Lung (tissue), 12 donors: ENCODE data around the gene PROB1. TPM values are rescaled to one million over a fixed set of nuclear protein-coding genes. Genes with fewer than 3 reads are reported as not detected.

Experiments used
- ATAC-seq: fragments of 200-7000 bp; cut with Tn5 transposase; one replicate; pipeline ENCODE4 v1.9.1; 2020; ENCODE audit warnings: moderate number of reproducible peaks; ENCODE audit not compliant: insufficient read depth, low FRiP score
- DNase-seq, 3 donors: peaks; one replicate each; pipeline ENCODE4 v3.0.0-alpha.2; 2013 to 2017
- H3K27ac ChIP-seq, 2 donors: one replicate each; pipeline ENCODE4 v1.5.1; 2013; ENCODE audit warnings: mild to moderate bottlenecking in 2 of 2, moderate library complexity in 2 of 2, control low read depth in 1 of 2, inconsistent platforms in 1 of 2, low read depth in 1 of 2, low read length in 1 of 2
- H3K27me3 ChIP-seq, 3 donors: one replicate each; pipeline ENCODE4 v1.5.1; 2013; ENCODE audit warnings: low read length in 2 of 3; ENCODE audit not compliant: control insufficient read depth in 3 of 3, insufficient read depth in 3 of 3
- H3K36me3 ChIP-seq, 4 donors: one replicate each; pipeline ENCODE4 v1.5.1; 2013; ENCODE audit warnings: low read length in 4 of 4, mild to moderate bottlenecking in 1 of 4, moderate library complexity in 1 of 4; ENCODE audit not compliant: control insufficient read depth in 4 of 4, insufficient read depth in 4 of 4
- H3K4me1 ChIP-seq, 5 donors: one replicate each; pipeline ENCODE4 v1.5.1; 2013; ENCODE audit warnings: low read length in 5 of 5, mild to moderate bottlenecking in 2 of 5, moderate library complexity in 1 of 5; ENCODE audit not compliant: control insufficient read depth in 5 of 5, insufficient read depth in 5 of 5
- H3K4me3 ChIP-seq: one replicate; pipeline ENCODE4 v1.5.1; 2013; ENCODE audit warnings: mild to moderate bottlenecking, control low read depth, moderate library complexity
- H3K9ac ChIP-seq, 2 donors: one replicate each; pipeline ENCODE4 v1.5.1; 2013; ENCODE audit warnings: low read length in 2 of 2, control low read depth in 1 of 2; ENCODE audit not compliant: insufficient read depth in 1 of 2
- H3K9me3 ChIP-seq, 4 donors: one replicate each; pipeline ENCODE4 v1.5.1; 2013; ENCODE audit warnings: low read length in 3 of 4, mild to moderate bottlenecking in 1 of 4, moderate library complexity in 1 of 4; ENCODE audit not compliant: control insufficient read depth in 4 of 4, insufficient read depth in 3 of 4
- WGBS, 2 donors: extraction: QIAGEN DNeasy Blood & Tissue Kit; methylation state at CpG; one replicate each; pipeline ENCODE4 v1.1.7; 2013; 5-methylcytosine and 5-hydroxymethylcytosine counted together
- polyA plus RNA-seq, 2 donors: library from polyadenylated mRNA; stranded (reverse); fragments of 200-250 nt; gene quantifications; one replicate each; pipeline ENCODE4 v1.2.1, GENCODE V29; 2013
- total RNA-seq, 2 donors: library from RNA; depleted of rRNA in 1 of 2; stranded (reverse); fragments of >200 nt in 1 of 2; gene quantifications; one replicate each; pipeline ENCODE4 v1.2.1, GENCODE V29; 2014 to 2021
- TF ChIP-seq, protein P1 (sequence below): IDR thresholded peaks from 2 replicates; pipeline ENCODE4 v1.5.1; 2012; ENCODE audit warnings: mild to moderate bottlenecking; ENCODE audit errors: control extremely low read depth, extremely low read depth
- donor health status: control.
- donor health status: control.
- donor health status: Bipolar disorder and iron deficiency.
- donor health status: healthy.
- donor health status: DM: yes; HTN: yes; CAD: no.

The PROB1 gene
- total and polyA plus RNA-seq, 4 donors = 0.33 to 2.2 (median 0.72) TPM

DNA sequence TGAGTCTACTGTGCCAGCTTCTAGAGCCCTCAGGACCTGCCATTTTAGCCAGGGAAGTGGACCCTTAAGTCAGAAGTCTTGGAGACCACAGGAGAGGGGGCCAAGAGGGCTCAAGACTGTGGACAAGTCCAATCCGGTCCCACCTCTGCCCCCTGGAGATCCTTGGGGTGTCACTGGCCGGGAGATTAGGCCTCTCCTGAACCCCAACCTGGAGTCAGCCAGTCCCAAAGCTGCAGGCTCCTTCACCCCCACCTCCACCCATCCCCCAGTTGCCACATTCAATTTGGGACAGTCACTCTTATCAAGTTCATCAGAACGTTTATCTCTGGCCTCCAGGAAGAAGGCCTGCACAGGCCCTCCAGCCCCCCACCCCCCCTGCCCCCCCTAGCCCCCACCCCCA, 12.1 kb downstream of the PROB1 start:
- Histone ChIP-seq H3K4me3 (no peak overlapping the region), H3K27ac (no peak overlapping the region), H3K4me1 (peaks cover 0 to 6% (median under 1%) of the 10 kb centered on the region in 5 donors), H3K27me3 (no peaks in the 10 kb centered on the region), H3K9ac (no peak overlapping the region), H3K9me3 (no peaks in the 10 kb centered on the region), H3K36me3 (peaks cover 0 to 3% (median 0%) of the 10 kb centered on the region in 4 donors)
- ATAC-seq (no peak), DNase-seq (no peak)
- TF ChIP-seq, protein P1, sequence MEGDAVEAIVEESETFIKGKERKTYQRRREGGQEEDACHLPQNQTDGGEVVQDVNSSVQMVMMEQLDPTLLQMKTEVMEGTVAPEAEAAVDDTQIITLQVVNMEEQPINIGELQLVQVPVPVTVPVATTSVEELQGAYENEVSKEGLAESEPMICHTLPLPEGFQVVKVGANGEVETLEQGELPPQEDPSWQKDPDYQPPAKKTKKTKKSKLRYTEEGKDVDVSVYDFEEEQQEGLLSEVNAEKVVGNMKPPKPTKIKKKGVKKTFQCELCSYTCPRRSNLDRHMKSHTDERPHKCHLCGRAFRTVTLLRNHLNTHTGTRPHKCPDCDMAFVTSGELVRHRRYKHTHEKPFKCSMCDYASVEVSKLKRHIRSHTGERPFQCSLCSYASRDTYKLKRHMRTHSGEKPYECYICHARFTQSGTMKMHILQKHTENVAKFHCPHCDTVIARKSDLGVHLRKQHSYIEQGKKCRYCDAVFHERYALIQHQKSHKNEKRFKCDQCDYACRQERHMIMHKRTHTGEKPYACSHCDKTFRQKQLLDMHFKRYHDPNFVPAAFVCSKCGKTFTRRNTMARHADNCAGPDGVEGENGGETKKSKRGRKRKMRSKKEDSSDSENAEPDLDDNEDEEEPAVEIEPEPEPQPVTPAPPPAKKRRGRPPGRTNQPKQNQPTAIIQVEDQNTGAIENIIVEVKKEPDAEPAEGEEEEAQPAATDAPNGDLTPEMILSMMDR = no peak
- 56 to 57% methylated on average over 2 to 3 of the region's 3 CpGs for WGBS, 2 donors

DNA sequence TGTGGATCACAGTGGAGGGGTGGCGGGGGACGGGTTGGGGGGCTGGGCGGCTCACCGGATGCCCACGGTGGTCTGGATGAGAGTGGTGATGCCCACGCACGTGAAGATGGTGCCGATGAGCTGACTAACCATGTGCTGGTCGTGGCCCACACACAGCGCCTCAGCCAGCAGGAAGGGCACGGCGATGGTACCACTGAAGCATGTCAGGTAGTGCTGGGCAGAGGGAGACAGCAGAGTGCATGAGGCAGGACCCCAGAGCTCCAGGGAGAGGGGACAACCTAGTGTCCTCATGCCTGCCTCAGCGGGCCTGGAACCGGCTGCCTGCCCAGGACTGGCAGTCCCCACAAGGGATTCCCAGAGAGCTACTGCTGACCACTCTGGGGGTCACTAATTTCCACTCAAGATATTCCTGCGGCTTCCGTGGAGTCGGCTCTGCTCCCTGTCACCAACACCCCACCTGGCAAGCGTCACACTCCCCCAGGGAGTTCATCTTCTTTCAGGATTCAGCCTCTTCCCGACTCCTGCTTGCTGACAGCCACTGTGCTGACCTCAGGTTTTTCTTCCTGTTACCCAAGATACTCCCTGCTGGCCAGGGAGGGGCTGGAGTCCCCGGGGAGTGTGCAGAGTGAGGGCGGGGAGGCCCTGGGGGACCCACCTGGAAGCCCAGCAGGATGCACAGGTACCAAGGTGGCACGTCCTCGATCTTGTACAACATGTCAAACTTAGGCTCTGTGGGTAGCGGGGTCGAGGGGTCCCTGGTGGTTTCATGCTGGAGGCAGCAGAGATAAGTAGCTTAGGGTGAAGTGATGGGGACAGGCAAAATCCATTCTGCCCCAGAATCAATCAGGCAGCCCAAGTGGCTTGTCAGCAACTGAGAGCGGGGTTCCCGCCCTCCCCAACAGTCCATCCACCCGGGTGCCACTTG, 12.8 kb downstream of the PROB1 start:
- 89 to 92% methylated on average over 28 of the region's 28 CpGs for WGBS, 2 donors
- H3K36me3 ChIP-seq = peaks cover 0 to 3% (median 0%) of the 10 kb centered on the region in 4 donors
- no peak overlapping the region for H3K9ac ChIP-seq
- no peak overlapping the region for H3K4me3 ChIP-seq
- no peak for ATAC-seq
- no peaks in the 10 kb centered on the region for H3K27me3 ChIP-seq
- no peak overlapping the region for H3K27ac ChIP-seq
- TF ChIP-seq, protein P1 = no peak
- DNase-seq = no peak
- H3K4me1 ChIP-seq = peaks cover 0 to 6% (median 0%) of the 10 kb centered on the region in 5 donors
- no peaks in the 10 kb centered on the region for H3K9me3 ChIP-seq

- Histone ChIP-seq H3K4me3 (no peak overlapping the region), H3K9ac (no peak overlapping the region), H3K27ac (no peak overlapping the region), H3K4me1 (peaks cover 0 to 6% (median 0%) of the 10 kb centered on the region in 5 donors), H3K36me3 (peaks cover 0 to 4% (median 1%) of the 10 kb centered on the region in 4 donors), H3K9me3 (no peaks in the 10 kb centered on the region), H3K27me3 (no peaks in the 10 kb centered on the region)
- no peak for DNase-seq
- TF ChIP-seq, protein P1 = no peak
- no peak for ATAC-seq
- WGBS, 2 donors = 89 to 91% methylated on average over 15 of the region's 15 CpGs
Observed at GRCh38 chr5:139379626-139380449, 15.1 kb downstream of the PROB1 start.
